ENCODE data around the gene KRT4.

KRT4 gene

DNA sequence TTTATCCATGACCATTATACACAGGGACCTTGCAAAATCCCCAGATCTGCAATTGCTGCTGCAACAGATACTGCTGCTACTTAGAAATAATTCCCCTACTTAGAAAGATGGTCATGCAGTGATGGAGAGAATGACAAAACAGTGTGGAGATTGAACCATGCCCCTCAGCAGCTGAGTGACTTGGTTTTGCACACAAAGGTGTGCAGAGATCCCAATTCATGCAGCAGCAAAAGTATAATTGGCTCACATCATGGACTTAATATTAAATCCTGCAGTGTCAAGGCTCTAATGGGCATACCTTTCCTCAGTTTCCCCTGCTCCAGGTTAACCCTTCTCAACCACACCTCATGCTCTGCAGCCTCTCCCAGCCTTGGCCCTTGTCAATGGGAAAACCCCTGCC is 37.9 kb upstream of the KRT4 start:
- in situ Hi-C loops (cut with HindIII; ENCODE audit: low sequenced_read_pairs), result no loop called here
- no peak for DNase-seq (ENCODE audit: low read depth, low spot score)
- TF ChIP-seq, protein P1, sequence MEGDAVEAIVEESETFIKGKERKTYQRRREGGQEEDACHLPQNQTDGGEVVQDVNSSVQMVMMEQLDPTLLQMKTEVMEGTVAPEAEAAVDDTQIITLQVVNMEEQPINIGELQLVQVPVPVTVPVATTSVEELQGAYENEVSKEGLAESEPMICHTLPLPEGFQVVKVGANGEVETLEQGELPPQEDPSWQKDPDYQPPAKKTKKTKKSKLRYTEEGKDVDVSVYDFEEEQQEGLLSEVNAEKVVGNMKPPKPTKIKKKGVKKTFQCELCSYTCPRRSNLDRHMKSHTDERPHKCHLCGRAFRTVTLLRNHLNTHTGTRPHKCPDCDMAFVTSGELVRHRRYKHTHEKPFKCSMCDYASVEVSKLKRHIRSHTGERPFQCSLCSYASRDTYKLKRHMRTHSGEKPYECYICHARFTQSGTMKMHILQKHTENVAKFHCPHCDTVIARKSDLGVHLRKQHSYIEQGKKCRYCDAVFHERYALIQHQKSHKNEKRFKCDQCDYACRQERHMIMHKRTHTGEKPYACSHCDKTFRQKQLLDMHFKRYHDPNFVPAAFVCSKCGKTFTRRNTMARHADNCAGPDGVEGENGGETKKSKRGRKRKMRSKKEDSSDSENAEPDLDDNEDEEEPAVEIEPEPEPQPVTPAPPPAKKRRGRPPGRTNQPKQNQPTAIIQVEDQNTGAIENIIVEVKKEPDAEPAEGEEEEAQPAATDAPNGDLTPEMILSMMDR (IDR thresholded peaks at IDR 0.05; ENCODE audit: low read depth, low read length), result no peak
- H3K4me3 ChIP-seq (ENCODE audit: low read depth, low read length), result no peak overlapping the region

DNA sequence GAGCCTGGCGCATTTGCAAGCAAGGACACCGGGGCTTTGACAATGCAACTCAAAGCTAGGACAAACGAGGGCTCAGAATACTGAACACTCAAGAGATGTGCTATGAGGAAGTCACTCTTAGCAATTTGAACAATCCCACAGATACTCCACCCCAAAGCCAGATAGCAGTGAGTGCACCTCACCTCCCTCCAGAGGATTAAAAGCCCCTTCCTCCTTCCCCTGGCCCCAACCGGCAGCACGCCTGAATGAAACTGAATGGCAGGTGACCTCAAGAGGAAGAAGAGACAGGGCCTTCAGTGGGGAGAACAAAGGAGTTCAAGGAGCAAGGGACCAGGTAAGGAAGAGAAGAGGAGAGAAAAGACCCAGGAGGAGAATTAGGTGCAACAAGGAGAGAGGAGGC is 36.8 kb upstream of the KRT4 start:
- DNase-seq (ENCODE audit: low read depth, low spot score), result no peak
- TF ChIP-seq, protein P1 (IDR thresholded peaks at IDR 0.05; ENCODE audit: low read depth, low read length), result no peak
- in situ Hi-C loops (cut with HindIII; ENCODE audit: low sequenced_read_pairs), result no loop called here
- no peak overlapping the region for H3K4me3 ChIP-seq (ENCODE audit: low read depth, low read length)

DNA sequence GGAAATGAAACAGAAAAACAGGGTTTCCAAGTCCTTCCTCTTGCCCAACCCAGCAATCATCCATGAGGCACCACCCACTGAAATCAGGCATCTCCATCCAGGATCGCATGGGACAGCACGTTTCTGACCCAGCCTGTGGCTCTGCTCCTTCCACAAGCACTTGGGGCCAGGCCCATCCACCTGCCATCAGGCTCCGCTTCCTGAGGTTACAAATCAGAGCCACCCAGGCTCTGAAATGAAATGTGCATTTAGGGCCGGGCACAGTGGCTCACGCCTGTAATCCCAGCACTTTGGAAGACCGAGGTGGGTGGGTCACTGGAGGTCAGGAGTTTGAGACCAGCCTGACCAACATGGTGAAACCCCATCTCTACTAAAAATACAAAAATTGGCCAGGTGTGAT is 35.6 kb upstream of the KRT4 start:
- DNase-seq (ENCODE audit: low read depth, low spot score), result no peak
- TF ChIP-seq, protein P1 (IDR thresholded peaks at IDR 0.05; ENCODE audit: low read depth, low read length), result no peak
- no peak overlapping the region for H3K4me3 ChIP-seq (ENCODE audit: low read depth, low read length)
- in situ Hi-C loops (cut with HindIII; ENCODE audit: low sequenced_read_pairs), result no loop called here

DNA sequence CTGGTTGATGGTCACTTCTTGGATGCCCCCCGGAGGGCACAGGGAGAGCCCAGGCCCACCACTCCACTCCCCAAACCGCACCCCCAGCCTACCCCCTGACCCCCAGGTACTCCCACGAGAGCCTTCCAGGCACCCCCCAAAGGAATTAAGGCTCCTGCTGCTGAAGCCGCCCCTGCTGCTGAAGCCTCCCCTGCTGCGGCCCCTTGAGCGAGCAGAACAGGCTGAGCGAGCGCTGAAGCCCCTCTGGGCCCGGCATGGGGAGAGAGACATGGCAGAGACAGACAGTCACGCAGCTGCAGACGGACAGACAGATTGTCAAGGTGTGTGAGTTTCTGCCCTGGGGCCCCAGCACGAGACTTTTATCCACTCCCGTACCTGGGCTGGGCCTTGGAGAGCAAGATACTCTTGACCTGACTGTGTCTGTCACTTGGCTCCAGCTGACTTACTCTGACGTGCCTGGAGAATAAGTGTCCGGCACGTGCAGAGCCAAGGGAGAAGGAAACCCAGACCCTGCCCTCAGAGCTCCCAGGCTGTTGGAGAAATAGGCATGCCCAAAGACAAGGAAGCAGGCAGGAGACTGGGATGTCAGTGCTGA is 34.8 kb upstream of the KRT4 start, which contains the start of gene KRT78:
KRT78 (minus strand) TSS at position 334 of the 595 bp plus-strand sequence; CDS start at position 270, 64 bp downstream.
- in situ Hi-C loops (cut with HindIII; ENCODE audit: low sequenced_read_pairs), result no loop called here
- DNase-seq (ENCODE audit: low read depth, low spot score), result no peak
- TF ChIP-seq, protein P1 (IDR thresholded peaks at IDR 0.05; ENCODE audit: low read depth, low read length), result no peak
- H3K4me3 ChIP-seq (ENCODE audit: low read depth, low read length), result no peak within 1 kb of the TSS

DNA sequence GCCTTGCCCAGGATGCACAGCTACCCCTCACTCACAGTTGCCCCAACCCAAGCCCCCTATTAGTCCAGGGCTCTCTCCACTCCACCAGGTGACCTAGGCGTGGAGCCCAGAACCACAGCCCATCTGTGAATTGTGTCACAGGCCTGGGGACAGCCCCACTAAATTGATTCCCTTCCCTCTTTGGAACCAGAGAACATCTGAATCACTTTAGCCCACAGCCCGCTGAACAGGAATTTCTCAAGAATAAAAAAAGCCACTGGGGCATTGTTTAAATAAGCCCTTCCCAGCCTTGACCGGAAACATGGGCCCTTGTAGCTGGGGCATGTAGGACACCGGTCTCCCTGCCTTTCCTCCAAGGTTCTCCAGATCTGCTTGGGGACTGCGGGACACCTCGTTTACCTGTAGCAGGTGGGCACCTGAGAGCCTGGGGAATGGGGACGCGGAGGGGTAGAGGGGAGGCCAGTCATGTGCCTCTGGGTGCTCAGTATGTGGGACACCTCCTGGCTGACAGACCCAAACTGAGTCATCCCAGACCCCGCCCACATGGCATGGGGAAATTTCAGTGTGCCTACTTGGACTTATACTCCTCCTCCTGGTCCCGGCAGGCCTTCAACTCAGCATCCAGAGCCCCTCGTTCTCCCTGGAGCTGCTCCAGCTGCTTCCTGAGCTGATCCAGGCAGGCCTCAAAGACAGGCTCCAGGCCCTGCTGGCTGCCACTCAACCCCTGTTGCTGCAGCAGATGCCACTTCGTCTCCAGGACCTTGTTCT is 33.6 kb upstream of the KRT4 start:
- TF ChIP-seq, protein P1 (IDR thresholded peaks at IDR 0.05; ENCODE audit: low read depth, low read length), result no peak
- DNase-seq (ENCODE audit: low read depth, low spot score), result peak; percentile 32
- in situ Hi-C loops (cut with HindIII; ENCODE audit: low sequenced_read_pairs), result no loop called here
- no peak overlapping the region for H3K4me3 ChIP-seq (ENCODE audit: low read depth, low read length)

DNA sequence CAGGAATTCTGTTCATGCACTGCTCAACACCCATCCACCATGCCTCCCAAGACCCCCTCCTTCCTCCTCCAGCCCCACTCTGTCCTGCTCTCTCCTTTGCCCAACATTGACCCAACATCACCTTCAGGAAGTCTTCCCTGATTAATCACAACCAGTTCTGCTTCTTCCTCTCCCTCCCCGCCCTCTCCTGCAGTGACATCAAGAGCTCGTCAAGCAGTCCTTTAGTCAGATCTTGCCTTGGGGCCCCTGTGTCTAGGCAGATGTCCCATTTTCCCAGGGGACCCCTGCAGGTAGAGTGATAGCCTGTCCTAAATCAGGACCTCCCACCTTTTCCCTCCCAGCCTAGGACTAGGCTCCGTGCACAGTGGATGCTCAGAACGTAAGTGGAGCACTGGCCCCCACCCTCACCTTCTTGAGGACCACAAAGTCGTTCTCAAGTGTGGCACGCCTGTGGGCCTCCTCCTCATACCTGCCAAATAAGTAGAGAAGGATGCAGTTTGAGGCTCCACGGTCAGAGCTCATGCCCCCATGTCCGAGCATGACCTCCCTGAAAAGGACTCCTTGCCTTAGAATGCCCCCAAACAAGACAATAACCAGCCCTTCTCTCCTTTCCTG is 32.5 kb upstream of the KRT4 start:
- no peak overlapping the region for H3K4me3 ChIP-seq (ENCODE audit: low read depth, low read length)
- TF ChIP-seq, protein P1 (IDR thresholded peaks at IDR 0.05; ENCODE audit: low read depth, low read length), result no peak
- DNase-seq (ENCODE audit: low read depth, low spot score), result no peak
- in situ Hi-C loops (cut with HindIII; ENCODE audit: low sequenced_read_pairs), result no loop called here
